ENCODE measurements around the gene FAM13A. TPM values are rescaled to one million over a fixed set of nuclear protein-coding genes. Genes with fewer than 3 reads are reported as not detected.

The FAM13A gene
- total and polyA plus RNA-seq, 2 donors (not counting 1 experiment from before 2014, with no cell fraction given) = 0.51 to 2.1 TPM

GRCh38 chr4:88809576-88810219, 247.3 kb downstream of the FAM13A start:
- no peak overlapping the region for H3K4me2 ChIP-seq (replicated peaks; ENCODE audit: low read depth, low read length, poor library complexity, severe bottlenecking)
- no peaks in the 10 kb centered on the region for H3K36me3 ChIP-seq (replicated peaks in 1 of 2; ENCODE audit: control extremely low read depth in 1 of 2, control insufficient read depth in 1 of 2, extremely low read depth in 1 of 2, insufficient read depth in 2 of 2, low read length in 1 of 2)
- WGBS (ENCODE audit: insufficient coverage) = no CpG with 5 or more reads among the region's 5 CpGs
- ChIA-PET POLR2A (no interaction called here), CTCF (interaction anchor here (1.6 kb wide), 1 partner anchor 9 kb away, joined by 3 read pairs; no protein-coding TSS in a partner anchor)
- no peak overlapping the region for H3K27ac ChIP-seq (ENCODE audit: low read length in 2 of 2)
- intact Hi-C loops (cut with micrococcal nuclease) = no loop called here
- H3K27ac Mint-ChIP-seq = no peak overlapping the region
- H3K4me3 Mint-ChIP-seq = no peak overlapping the region
- H3K4me3 ChIP-seq (ENCODE audit: control extremely low read depth in 1 of 5, extremely low read depth in 1 of 5, insufficient read depth in 1 of 5, low read depth in 2 of 5, low read length in 4 of 5) = no peak overlapping the region
- H3K4me1 ChIP-seq (ENCODE audit: control insufficient read depth in 2 of 2, insufficient read depth in 2 of 2, low read length in 2 of 2) = no peaks in the 10 kb centered on the region
- no peak overlapping the region for H3K9ac ChIP-seq (ENCODE audit: low read length)
- no peaks in the 10 kb centered on the region for H3K9me3 Mint-ChIP-seq (ENCODE audit: insufficient read depth)
- no peak overlapping the region for H2AFZ ChIP-seq (ENCODE audit: insufficient read depth, low read depth, low read length, poor library complexity, severe bottlenecking)
- TF ChIP-seq, protein P1, sequence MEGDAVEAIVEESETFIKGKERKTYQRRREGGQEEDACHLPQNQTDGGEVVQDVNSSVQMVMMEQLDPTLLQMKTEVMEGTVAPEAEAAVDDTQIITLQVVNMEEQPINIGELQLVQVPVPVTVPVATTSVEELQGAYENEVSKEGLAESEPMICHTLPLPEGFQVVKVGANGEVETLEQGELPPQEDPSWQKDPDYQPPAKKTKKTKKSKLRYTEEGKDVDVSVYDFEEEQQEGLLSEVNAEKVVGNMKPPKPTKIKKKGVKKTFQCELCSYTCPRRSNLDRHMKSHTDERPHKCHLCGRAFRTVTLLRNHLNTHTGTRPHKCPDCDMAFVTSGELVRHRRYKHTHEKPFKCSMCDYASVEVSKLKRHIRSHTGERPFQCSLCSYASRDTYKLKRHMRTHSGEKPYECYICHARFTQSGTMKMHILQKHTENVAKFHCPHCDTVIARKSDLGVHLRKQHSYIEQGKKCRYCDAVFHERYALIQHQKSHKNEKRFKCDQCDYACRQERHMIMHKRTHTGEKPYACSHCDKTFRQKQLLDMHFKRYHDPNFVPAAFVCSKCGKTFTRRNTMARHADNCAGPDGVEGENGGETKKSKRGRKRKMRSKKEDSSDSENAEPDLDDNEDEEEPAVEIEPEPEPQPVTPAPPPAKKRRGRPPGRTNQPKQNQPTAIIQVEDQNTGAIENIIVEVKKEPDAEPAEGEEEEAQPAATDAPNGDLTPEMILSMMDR (IDR thresholded peaks at IDR 0.05) = no peak
- TF ChIP-seq EZH2 (IDR thresholded peaks at IDR 0.05; ENCODE audit: borderline replicate concordance, insufficient read depth, low read depth, low read length, poor library complexity, severe bottlenecking) = no peak
- H3K79me2 ChIP-seq (ENCODE audit: control insufficient read depth, insufficient read depth, low read length) = no peaks in the 10 kb centered on the region
- peaks cover 7% of the 10 kb centered on the region for H3K27me3 Mint-ChIP-seq
- no peaks in the 10 kb centered on the region for H3K9me3 ChIP-seq (ENCODE audit: control extremely low read depth in 1 of 3, control insufficient read depth in 2 of 3, insufficient read depth in 1 of 3, low read length in 2 of 3)
- H3K27me3 ChIP-seq (replicated peaks in 1 of 4; ENCODE audit: control extremely low read depth in 1 of 4, control insufficient read depth in 3 of 4, insufficient read depth in 4 of 4, low read length in 3 of 4) = no peaks in the 10 kb centered on the region
- DNase-seq = no peak
- ATAC-seq (ENCODE audit: low read depth) = no peak
- no peaks in the 10 kb centered on the region for H3K4me1 Mint-ChIP-seq
- H4K20me1 ChIP-seq (ENCODE audit: control insufficient read depth, insufficient read depth, low read length, poor library complexity, severe bottlenecking) = no peaks in the 10 kb centered on the region

GRCh38 chr4:88809101-88809500, 247.9 kb downstream of the FAM13A start:
- ChIA-PET POLR2A (no interaction called here), CTCF (interaction anchor here (0.7 to 2.2 kb wide), 3 partner anchors 9 to 214 kb away, joined by 3 to 8 read pairs (median 4); no protein-coding TSS in a partner anchor)
- no peak overlapping the region for H3K27ac Mint-ChIP-seq
- TF ChIP-seq, protein P1 (IDR thresholded peaks at IDR 0.05) = no peak
- no peak for TF ChIP-seq EZH2 (IDR thresholded peaks at IDR 0.05; ENCODE audit: borderline replicate concordance, insufficient read depth, low read depth, low read length, poor library complexity, severe bottlenecking)
- Histone ChIP-seq H4K20me1 (ENCODE audit: control insufficient read depth, insufficient read depth, low read length, poor library complexity, severe bottlenecking) (no peaks in the 10 kb centered on the region), H3K4me1 (ENCODE audit: control insufficient read depth in 2 of 2, insufficient read depth in 2 of 2, low read length in 2 of 2) (no peaks in the 10 kb centered on the region), H3K27me3 (replicated peaks in 1 of 4; ENCODE audit: control extremely low read depth in 1 of 4, control insufficient read depth in 3 of 4, insufficient read depth in 4 of 4, low read length in 3 of 4) (no peaks in the 10 kb centered on the region), H3K36me3 (replicated peaks in 1 of 2; ENCODE audit: control extremely low read depth in 1 of 2, control insufficient read depth in 1 of 2, extremely low read depth in 1 of 2, insufficient read depth in 2 of 2, low read length in 1 of 2) (no peaks in the 10 kb centered on the region), H3K4me3 (ENCODE audit: control extremely low read depth in 1 of 5, extremely low read depth in 1 of 5, insufficient read depth in 1 of 5, low read depth in 2 of 5, low read length in 4 of 5) (no peak overlapping the region), H2AFZ (ENCODE audit: insufficient read depth, low read depth, low read length, poor library complexity, severe bottlenecking) (no peak overlapping the region), H3K27ac (ENCODE audit: low read length in 2 of 2) (no peak overlapping the region), H3K9ac (ENCODE audit: low read length) (no peak overlapping the region), H3K9me3 (ENCODE audit: control extremely low read depth in 1 of 3, control insufficient read depth in 2 of 3, insufficient read depth in 1 of 3, low read length in 2 of 3) (no peaks in the 10 kb centered on the region), H3K4me2 (replicated peaks; ENCODE audit: low read depth, low read length, poor library complexity, severe bottlenecking) (no peak overlapping the region), H3K79me2 (ENCODE audit: control insufficient read depth, insufficient read depth, low read length) (no peaks in the 10 kb centered on the region)
- no peak for ATAC-seq (ENCODE audit: low read depth)
- intact Hi-C loops (cut with micrococcal nuclease) = no loop called here
- WGBS (ENCODE audit: insufficient coverage) = no CpG with 5 or more reads among the region's 2 CpGs
- peaks cover 5% of the 10 kb centered on the region for H3K27me3 Mint-ChIP-seq
- H3K4me1 Mint-ChIP-seq = no peaks in the 10 kb centered on the region
- H3K9me3 Mint-ChIP-seq (ENCODE audit: insufficient read depth) = no peaks in the 10 kb centered on the region
- H3K4me3 Mint-ChIP-seq = no peak overlapping the region
- no peak for DNase-seq
